ENCODE data around the gene ABCB1. TPM values are rescaled to one million over a fixed set of nuclear protein-coding genes. Genes with fewer than 3 reads are reported as not detected.
A peak's percentile ranks its signal among the peaks of the same experiment; 100 is the strongest.

The ABCB1 gene
- total and polyA plus RNA-seq, 2 of the 13 experiments (the other 11 are each of a cell fraction or from before 2014, with no cell fraction given) = 42.8 to 52.6 TPM

DNA sequence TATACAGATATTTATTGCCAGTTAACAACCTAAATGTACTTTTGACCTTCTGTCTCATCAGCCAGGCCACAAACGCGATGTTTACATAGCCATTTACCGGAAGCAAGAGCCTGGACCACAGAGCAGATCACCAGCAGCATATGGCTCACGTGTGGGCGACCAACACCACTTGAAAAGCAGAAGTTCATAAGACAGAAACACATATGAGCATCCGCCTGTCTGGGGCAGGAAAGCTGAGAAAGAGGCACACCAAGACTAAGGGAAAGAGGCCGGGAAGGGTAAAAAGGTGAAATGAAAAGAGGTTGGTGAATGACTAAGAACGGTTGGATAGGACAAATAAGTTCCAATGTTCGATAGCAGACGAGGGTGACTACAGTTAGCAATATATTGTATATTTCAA is 1.3 kb downstream of the ABCB1 start (continued):
- TF ChIP-seq, protein P1, sequence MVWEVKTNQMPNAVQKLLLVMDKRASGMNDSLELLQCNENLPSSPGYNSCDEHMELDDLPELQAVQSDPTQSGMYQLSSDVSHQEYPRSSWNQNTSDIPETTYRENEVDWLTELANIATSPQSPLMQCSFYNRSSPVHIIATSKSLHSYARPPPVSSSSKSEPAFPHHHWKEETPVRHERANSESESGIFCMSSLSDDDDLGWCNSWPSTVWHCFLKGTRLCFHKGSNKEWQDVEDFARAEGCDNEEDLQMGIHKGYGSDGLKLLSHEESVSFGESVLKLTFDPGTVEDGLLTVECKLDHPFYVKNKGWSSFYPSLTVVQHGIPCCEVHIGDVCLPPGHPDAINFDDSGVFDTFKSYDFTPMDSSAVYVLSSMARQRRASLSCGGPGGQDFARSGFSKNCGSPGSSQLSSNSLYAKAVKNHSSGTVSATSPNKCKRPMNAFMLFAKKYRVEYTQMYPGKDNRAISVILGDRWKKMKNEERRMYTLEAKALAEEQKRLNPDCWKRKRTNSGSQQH (CRISPR knock-in tag; IDR thresholded peaks at IDR 0.05; ENCODE audit: low read depth) = peak; percentile 57; the same call in 1 of the 2 replicates
- TF ChIP-seq RCOR2 (CRISPR knock-in tag; IDR thresholded peaks at IDR 0.05) (peak; percentile 50; the same call in 1 of the 2 replicates), MTA3 (CRISPR knock-in tag; IDR thresholded peaks at IDR 0.05) (no peak), RBM39 (IDR thresholded peaks at IDR 0.05; ENCODE audit: low read depth, low read length, poor library complexity, severe bottlenecking) (no peak), HIVEP1 (CRISPR knock-in tag; IDR thresholded peaks at IDR 0.05) (no peak), SOX5 (CRISPR knock-in tag; IDR thresholded peaks at IDR 0.05; ENCODE audit: borderline replicate concordance) (peak; percentile 73; the same call in 1 of the 2 replicates), POGZ (CRISPR knock-in tag; IDR thresholded peaks at IDR 0.05) (peak; percentile 70), ZFP36L2 (CRISPR knock-in tag; IDR thresholded peaks at IDR 0.05) (0 out of 2 replicates have a peak, but pooled peaks have one; percentile 32), KAT2B (IDR thresholded peaks at IDR 0.05; ENCODE audit: borderline replicate concordance, low read depth, low read length) (no peak), GPN1 (CRISPR knock-in tag; IDR thresholded peaks at IDR 0.05; ENCODE audit: borderline replicate concordance) (no peak), MAZ (IDR thresholded peaks at IDR 0.05; ENCODE audit: borderline replicate concordance, low read depth, low read length) (no peak), MAZ (CRISPR knock-in tag; IDR thresholded peaks at IDR 0.05; ENCODE audit: low read depth) (no peak), ZNF841 (CRISPR knock-in tag; IDR thresholded peaks at IDR 0.05; ENCODE audit: borderline replicate concordance) (no peak), ZFP36 (IDR thresholded peaks at IDR 0.05; ENCODE audit: borderline replicate concordance, low read depth, low read length, partially characterized antibody) (no peak), TARDBP (CRISPR knock-in tag; IDR thresholded peaks at IDR 0.05) (0 out of 2 replicates have a peak, but pooled peaks have one; percentile 44), DR1 (CRISPR knock-in tag; IDR thresholded peaks at IDR 0.05) (no peak), ZNF225 (CRISPR knock-in tag; IDR thresholded peaks at IDR 0.05) (no peak)
- TF ChIP-seq, protein P2, sequence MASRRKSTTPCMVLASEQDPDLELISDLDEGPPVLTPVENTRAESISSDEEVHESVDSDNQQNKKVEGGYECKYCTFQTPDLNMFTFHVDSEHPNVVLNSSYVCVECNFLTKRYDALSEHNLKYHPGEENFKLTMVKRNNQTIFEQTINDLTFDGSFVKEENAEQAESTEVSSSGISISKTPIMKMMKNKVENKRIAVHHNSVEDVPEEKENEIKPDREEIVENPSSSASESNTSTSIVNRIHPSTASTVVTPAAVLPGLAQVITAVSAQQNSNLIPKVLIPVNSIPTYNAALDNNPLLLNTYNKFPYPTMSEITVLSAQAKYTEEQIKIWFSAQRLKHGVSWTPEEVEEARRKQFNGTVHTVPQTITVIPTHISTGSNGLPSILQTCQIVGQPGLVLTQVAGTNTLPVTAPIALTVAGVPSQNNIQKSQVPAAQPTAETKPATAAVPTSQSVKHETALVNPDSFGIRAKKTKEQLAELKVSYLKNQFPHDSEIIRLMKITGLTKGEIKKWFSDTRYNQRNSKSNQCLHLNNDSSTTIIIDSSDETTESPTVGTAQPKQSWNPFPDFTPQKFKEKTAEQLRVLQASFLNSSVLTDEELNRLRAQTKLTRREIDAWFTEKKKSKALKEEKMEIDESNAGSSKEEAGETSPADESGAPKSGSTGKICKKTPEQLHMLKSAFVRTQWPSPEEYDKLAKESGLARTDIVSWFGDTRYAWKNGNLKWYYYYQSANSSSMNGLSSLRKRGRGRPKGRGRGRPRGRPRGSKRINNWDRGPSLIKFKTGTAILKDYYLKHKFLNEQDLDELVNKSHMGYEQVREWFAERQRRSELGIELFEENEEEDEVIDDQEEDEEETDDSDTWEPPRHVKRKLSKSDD (CRISPR knock-in tag; IDR thresholded peaks at IDR 0.05; ENCODE audit: low read depth) = no peak
- TF ChIP-seq, protein P3, sequence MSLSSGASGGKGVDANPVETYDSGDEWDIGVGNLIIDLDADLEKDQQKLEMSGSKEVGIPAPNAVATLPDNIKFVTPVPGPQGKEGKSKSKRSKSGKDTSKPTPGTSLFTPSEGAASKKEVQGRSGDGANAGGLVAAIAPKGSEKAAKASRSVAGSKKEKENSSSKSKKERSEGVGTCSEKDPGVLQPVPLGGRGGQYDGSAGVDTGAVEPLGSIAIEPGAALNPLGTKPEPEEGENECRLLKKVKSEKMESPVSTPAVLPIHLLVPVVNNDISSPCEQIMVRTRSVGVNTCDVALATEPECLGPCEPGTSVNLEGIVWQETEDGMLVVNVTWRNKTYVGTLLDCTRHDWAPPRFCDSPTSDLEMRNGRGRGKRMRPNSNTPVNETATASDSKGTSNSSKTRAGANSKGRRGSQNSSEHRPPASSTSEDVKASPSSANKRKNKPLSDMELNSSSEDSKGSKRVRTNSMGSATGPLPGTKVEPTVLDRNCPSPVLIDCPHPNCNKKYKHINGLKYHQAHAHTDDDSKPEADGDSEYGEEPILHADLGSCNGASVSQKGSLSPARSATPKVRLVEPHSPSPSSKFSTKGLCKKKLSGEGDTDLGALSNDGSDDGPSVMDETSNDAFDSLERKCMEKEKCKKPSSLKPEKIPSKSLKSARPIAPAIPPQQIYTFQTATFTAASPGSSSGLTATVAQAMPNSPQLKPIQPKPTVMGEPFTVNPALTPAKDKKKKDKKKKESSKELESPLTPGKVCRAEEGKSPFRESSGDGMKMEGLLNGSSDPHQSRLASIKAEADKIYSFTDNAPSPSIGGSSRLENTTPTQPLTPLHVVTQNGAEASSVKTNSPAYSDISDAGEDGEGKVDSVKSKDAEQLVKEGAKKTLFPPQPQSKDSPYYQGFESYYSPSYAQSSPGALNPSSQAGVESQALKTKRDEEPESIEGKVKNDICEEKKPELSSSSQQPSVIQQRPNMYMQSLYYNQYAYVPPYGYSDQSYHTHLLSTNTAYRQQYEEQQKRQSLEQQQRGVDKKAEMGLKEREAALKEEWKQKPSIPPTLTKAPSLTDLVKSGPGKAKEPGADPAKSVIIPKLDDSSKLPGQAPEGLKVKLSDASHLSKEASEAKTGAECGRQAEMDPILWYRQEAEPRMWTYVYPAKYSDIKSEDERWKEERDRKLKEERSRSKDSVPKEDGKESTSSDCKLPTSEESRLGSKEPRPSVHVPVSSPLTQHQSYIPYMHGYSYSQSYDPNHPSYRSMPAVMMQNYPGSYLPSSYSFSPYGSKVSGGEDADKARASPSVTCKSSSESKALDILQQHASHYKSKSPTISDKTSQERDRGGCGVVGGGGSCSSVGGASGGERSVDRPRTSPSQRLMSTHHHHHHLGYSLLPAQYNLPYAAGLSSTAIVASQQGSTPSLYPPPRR (CRISPR knock-in tag; IDR thresholded peaks at IDR 0.05; ENCODE audit: borderline replicate concordance) = peak; percentile 23; the same call in 1 of the 2 replicates
- TF ChIP-seq, protein P4, sequence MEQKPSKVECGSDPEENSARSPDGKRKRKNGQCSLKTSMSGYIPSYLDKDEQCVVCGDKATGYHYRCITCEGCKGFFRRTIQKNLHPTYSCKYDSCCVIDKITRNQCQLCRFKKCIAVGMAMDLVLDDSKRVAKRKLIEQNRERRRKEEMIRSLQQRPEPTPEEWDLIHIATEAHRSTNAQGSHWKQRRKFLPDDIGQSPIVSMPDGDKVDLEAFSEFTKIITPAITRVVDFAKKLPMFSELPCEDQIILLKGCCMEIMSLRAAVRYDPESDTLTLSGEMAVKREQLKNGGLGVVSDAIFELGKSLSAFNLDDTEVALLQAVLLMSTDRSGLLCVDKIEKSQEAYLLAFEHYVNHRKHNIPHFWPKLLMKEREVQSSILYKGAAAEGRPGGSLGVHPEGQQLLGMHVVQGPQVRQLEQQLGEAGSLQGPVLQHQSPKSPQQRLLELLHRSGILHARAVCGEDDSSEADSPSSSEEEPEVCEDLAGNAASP (CRISPR knock-in tag; IDR thresholded peaks at IDR 0.05; ENCODE audit: borderline replicate concordance) = peak; percentile 69; the same call in 1 of the 2 replicates
